Hematopoietic multipotent progenitor cell (in vitro differentiated cells): ENCODE results near the gene ATXN7. TPM values are rescaled to one million over a fixed set of nuclear protein-coding genes. Genes with fewer than 3 reads are reported as not detected.

Experiments used
- DNase-seq, 3 donors: peaks; one replicate each; pipeline ENCODE4 v3.0.0-alpha.2; 2011 to 2015; ENCODE audit warnings: low read depth in 2 of 3, low spot score in 2 of 3
- total RNA-seq: library from RNA; depleted of rRNA; stranded (reverse); fragments of >200 nt; gene quantifications from one replicate; pipeline ENCODE4 v1.2.3, GENCODE V29; 2012

ATXN7 gene
- total RNA-seq, 1 donor: 21.5 TPM

GRCh38 chr3:64008487-64009351, 145.1 kb downstream of the ATXN7 start:
- no peak for DNase-seq

DNA sequence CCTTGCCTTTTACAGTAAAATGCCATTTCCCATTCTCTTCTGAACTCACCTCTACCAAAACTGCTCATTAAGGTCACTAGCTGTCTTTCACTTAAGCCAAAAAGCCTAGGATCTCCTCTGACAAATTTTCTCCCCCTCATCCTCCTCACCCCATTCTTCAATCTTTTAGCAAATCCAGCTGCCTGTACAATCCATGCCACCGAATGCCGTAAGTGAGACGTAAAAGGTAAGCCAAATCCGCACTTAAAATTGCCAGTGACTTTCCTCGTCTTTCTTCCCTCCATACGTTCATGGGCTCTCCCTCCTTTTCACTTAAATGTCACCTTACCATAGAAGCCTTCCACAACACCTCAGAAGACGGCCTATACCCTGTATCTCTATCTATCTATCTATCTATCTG, 145.9 kb downstream of the ATXN7 start:
- DNase-seq: no peak

GRCh38 chr3:64010199-64010598, 146.5 kb downstream of the ATXN7 start:
- DNase-seq: no peak

GRCh38 chr3:64011685-64012084, 148.0 kb downstream of the ATXN7 start:
- no peak for DNase-seq

DNA sequence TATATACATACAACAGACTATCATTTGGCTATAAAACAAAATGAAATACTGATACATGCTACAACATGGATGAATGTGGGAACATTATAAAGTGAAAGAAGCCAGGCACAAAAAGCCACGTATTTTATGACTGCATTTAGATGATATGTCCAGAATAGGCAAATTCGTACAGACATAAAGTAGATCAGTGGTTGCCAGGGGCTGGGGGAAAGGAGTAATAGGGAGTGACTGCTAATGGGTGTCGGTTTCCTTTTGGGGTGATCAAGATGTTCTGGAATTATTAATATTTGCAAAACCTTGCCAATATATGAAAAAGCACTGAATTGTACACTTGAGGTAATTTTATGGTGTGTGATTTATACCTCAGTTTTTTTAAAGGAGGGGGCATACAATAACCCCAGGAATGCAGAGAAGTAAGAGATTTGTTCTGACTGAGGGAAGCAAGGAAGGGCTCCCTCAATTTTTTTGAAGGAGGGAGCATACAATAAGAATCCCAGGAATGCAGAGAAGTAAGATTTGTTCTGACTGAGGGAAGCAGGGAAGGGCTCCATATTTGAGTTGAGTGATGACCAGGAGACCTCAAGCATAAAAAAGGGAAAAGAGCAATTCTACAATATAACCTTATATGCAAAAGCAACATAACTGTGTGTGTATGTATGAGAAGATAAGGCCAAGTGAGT, 153.4 kb downstream of the ATXN7 start:
- DNase-seq: no peak

- no peak for DNase-seq
These were observed 155.6 kb downstream of the ATXN7 start for GRCh38 chr3:64019271-64019670.

DNA sequence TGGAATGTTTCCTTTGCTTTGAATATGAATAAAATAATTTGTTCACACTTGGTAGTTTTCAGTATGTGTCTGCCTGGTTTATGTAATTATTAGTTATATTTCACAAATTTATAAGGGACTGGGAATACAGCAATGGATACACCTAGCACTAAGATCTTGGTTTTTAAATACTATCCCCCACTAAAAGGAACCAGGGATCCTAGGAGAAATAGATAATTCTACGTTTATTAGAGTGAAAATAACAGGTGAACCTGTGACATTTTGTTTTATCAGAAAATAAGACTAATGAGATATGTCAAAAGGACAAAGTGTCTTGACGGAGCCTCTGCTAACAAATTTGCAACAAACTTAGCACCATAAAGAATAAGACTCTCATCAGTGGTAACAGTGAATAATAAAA, 156.2 kb downstream of the ATXN7 start:
- no peak for DNase-seq

- peak in 2 of 3 donors; percentile 40 to 55 for DNase-seq
These were observed 158.3 kb downstream of the ATXN7 start for GRCh38 chr3:64021922-64022321.

GRCh38 chr3:64022451-64023186, 159.0 kb downstream of the ATXN7 start:
- peak in 2 of 3 donors; percentile 14 to 27 for DNase-seq

DNA sequence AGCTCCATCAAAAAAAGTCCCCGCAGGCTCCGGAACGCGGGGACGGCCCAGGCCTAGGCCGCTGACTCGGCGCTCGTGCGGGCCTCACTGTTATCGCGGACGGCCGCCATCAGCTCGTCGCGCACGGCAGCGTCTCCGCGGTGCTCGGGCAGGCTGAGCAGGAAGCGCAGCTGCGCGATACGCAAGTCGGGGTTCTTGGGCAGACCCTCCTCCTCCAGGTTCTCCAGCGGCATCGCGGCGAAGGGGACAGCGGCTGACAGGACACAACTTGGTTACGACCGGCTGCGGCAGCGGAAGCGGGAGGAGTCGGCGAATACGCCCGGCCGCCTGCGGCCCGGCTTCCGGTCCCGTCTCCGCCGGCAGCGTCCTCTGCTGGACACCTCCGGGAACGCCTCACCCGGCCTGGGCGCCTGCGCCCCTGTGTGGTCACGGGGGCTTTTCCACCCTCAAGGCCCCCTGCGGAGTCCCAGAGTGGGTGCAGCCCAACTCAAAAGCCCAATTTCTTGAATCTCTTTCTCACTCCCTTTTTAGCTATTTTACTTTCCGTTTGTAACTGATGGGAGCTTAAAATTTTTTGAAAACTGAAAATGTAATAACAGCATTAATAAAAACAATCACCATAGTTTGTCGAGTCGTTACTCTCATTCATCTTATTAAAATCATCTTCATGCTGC, 159.7 kb downstream of the ATXN7 start, which contains the start of gene PSMD6:
PSMD6 (minus strand) TSS at position 308 of the 674 bp plus-strand sequence; CDS start at position 233, 75 bp downstream.
- peak; percentile 85 to 91 (median 90) for DNase-seq

DNA sequence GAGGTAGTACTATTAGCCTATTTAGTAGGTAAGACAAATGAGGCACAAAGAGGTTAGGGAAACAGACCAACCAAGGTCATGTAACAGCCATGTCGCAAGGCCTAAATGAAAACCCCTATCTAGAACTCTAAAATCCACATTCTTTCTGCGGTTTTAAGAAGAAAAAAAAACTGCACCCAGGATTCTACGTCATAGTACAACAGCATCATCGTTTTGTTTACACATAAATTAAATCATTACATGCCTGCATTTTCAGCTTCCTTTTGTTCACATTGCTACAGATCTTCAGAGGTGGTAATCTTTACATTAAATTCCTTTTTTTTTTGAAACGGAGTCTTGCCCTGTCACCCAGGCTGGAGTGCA, 160.2 kb downstream of the ATXN7 start:
- DNase-seq: no peak

- DNase-seq: no peak
These were observed 162.7 kb downstream of the ATXN7 start for GRCh38 chr3:64026346-64026745.

DNA sequence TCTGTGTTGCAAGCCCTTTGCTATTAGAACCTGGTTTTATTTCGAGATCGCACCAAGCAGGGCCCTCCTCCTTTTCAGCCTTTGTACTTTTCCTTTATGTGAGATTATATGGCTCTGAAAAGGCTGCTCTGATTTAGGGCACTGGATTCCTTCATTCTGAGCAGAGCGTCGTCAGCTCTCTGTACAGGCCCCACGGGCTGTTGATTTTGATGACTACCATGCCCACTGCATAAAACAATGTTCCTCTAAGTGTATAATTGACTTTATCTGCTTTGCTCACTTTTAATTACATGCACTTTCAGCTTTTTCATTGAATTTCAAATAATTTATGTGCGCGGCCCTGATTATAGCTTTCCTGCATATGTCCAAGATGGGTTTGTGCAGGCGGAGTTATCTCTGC, 164.0 kb downstream of the ATXN7 start:
- DNase-seq: no peak

DNA sequence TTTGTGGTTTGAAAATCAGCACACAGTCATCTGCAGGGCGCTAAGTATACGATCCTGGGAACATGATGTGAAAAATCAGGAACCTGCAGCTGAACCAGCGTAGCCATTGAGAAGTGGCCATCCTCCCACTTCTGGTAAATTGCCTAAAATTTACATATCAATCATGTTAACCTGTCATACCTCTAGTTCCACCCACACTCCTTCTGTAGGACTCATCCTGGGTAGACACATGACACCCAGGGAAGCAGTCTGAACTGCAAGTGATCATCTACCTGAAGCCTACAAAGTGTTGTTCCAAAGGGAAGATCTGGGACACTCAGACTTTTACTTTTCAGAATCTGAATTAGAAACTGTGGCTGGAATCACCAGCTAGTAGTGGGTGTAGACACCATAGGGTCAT, 165.1 kb downstream of the ATXN7 start:
- DNase-seq: no peak

DNA sequence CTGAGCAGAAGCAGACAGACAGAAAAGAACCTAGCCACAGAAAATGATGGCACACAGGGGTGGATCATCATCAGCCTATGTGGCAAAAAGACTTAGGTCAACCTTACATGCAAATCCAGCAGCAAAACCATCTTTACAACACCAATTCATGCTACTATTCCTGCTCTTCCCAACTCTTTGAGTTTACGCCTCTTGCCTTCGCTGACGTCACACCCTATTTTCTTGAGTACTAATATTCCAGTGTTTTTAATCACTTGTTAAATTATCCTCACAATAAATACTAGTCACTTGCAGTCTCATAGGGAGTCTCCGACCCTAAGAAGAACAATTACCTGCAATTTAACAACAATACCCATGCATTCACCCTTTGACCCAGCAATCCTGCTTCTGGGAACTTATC, 165.6 kb downstream of the ATXN7 start:
- no peak for DNase-seq

DNA sequence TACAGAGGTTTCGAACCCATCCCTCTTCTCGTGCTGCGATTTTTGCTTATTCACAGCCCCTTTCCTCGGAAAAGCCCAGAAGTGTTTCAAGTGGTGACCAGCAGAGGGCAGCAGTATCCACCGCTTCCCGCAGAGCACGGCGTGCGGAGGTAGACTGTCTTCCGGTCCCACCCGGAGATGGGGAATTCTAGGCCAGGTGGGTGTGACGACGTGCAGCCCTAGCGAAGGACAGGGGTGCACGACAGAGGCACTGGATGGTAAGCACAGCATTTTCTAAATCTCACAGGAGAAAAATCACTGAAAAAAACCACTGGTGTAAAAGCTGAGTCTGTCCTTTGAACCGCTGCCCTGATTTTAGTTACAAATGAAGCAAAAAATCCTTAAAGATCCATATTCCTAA, 167.1 kb downstream of the ATXN7 start:
- peak; percentile 62 to 67 (median 64) for DNase-seq

GRCh38 chr3:64031540-64032508, 168.2 kb downstream of the ATXN7 start:
- DNase-seq: no peak

DNA sequence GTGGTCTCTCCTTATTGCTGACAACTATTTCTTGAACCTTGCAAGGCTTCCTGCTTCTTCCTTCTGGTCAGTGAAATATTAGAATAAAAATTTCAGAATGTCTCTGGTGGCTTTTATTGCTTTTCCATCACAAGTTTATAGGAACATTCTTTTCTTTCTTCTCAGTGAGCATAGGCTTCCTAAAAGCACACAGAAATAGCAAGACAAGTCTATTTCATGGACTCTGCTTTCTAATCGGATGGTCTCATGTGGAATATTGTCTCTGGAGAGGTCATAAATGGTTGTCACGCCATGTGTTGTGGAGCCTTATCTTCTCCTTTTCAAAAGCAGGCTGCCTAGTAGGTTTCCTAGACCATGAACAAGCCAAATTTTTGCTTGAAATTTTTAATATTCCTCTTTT, 169.4 kb downstream of the ATXN7 start:
- no peak for DNase-seq

DNA sequence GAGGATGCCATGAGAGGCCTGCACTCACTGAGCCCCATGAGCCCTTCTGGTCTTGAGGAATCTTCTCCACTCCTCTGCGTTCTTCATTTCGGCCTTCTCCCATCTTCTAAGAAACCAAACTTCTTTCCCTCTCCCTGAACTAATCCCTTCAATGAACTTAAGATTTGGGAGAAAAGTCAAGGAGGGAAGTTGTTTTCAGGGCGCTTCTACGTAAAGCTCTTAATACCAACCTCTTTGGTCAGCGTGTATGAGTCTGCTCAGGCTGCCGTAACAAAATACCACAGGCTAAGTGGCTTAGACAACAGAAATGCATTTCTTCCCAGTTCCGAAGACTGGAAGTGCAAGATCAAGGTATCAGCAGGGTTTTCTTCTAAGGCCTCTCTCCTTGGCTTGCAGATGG, 173.4 kb downstream of the ATXN7 start:
- no peak for DNase-seq
